ENCODE data around the gene TEX51. TPM values are rescaled to one million over a fixed set of nuclear protein-coding genes. Genes with fewer than 3 reads are reported as not detected.

The TEX51 gene
- total and polyA plus RNA-seq, 2 donors (not counting 3 experiments of a cell fraction or from before 2014, with no cell fraction given), result not detected

DNA sequence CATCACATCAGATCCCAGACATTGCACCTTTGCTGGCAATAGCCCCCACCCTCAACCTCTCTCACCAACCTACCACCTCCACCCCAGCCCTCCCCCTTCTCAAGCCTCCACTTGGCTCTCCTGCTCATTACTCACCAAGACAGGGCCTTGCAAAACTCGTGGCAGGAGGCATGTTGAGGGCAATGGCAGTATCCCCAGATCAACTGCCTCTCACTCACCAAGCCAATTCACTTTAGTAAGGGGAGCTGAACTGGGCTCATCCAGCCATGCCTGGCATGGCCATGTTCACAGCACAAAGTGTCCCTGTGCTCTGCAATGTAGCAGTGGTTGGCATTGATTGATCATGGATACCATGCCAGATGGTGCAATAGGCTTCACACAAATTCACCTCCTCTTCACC is 46.3 kb upstream of the TEX51 start:
- intact Hi-C loops (cut with micrococcal nuclease), result no loop called here
- TF ChIP-seq POLR2A (IDR thresholded peaks at IDR 0.05; ENCODE audit: low read depth, low read length) (no peak), GATA2 (IDR thresholded peaks at IDR 0.05; ENCODE audit: insufficient read depth, insufficient read length, low read depth, low read length) (no peak), JUN (IDR thresholded peaks at IDR 0.05; ENCODE audit: borderline replicate concordance, insufficient read depth, insufficient read length, low read depth) (no peak), FOS (IDR thresholded peaks at IDR 0.05; ENCODE audit: borderline replicate concordance, insufficient read depth, low read length) (no peak), MYC (IDR thresholded peaks at IDR 0.05; ENCODE audit: low read depth, low read length) (no peak), EZH2 (IDR thresholded peaks at IDR 0.05; ENCODE audit: borderline replicate concordance, low read depth, low read length, severe bottlenecking) (no peak), POLR2AphosphoS5 (IDR thresholded peaks at IDR 0.05; ENCODE audit: insufficient read depth, low read depth, low read length) (no peak)
- TF ChIP-seq, protein P1, sequence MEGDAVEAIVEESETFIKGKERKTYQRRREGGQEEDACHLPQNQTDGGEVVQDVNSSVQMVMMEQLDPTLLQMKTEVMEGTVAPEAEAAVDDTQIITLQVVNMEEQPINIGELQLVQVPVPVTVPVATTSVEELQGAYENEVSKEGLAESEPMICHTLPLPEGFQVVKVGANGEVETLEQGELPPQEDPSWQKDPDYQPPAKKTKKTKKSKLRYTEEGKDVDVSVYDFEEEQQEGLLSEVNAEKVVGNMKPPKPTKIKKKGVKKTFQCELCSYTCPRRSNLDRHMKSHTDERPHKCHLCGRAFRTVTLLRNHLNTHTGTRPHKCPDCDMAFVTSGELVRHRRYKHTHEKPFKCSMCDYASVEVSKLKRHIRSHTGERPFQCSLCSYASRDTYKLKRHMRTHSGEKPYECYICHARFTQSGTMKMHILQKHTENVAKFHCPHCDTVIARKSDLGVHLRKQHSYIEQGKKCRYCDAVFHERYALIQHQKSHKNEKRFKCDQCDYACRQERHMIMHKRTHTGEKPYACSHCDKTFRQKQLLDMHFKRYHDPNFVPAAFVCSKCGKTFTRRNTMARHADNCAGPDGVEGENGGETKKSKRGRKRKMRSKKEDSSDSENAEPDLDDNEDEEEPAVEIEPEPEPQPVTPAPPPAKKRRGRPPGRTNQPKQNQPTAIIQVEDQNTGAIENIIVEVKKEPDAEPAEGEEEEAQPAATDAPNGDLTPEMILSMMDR (IDR thresholded peaks at IDR 0.05; ENCODE audit: extremely low read depth in 1 of 2, insufficient read depth in 1 of 2, low read depth in 1 of 2, low read length in 2 of 2), result no peak
- TF ChIP-seq, protein P2, sequence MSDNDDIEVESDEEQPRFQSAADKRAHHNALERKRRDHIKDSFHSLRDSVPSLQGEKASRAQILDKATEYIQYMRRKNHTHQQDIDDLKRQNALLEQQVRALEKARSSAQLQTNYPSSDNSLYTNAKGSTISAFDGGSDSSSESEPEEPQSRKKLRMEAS (IDR thresholded peaks at IDR 0.05; ENCODE audit: insufficient read depth, insufficient read length), result no peak
- H4K20me1 ChIP-seq (replicated peaks; ENCODE audit: control insufficient read depth, extremely low read depth, insufficient read depth, low read length), result no peaks in the 10 kb centered on the region
- no peaks in the 10 kb centered on the region for H3K27me3 ChIP-seq (ENCODE audit: control insufficient read depth in 2 of 2, insufficient read depth in 2 of 2, low read length in 2 of 2)
- no peak overlapping the region for H3K27ac ChIP-seq (ENCODE audit: insufficient read depth, low read depth, low read length)
- no peak overlapping the region for H3K4me3 ChIP-seq (replicated peaks in 1 of 3; ENCODE audit: insufficient read depth in 1 of 3, low read depth in 1 of 3, low read length in 3 of 3)
- no peaks in the 10 kb centered on the region for H3K4me1 ChIP-seq (ENCODE audit: control insufficient read depth, extremely low read depth, insufficient read depth, low read length)
- no peak overlapping the region for H2AFZ ChIP-seq (ENCODE audit: low read depth, low read length)
- POLR2A ChIA-PET, result no interaction called here
- H3K9me3 ChIP-seq (replicated peaks; ENCODE audit: control insufficient read depth, insufficient read depth, low read length), result no peaks in the 10 kb centered on the region
- H3K4me2 ChIP-seq (ENCODE audit: insufficient read depth, low read length), result no peak overlapping the region
- H3K36me3 ChIP-seq (ENCODE audit: control insufficient read depth in 2 of 2, extremely low read depth in 1 of 2, insufficient read depth in 2 of 2, low read length in 2 of 2), result no peaks in the 10 kb centered on the region
- DNase-seq (ENCODE audit: low read depth, low spot score) (no peak), FAIRE-seq (no peak)
- dilution Hi-C loops (cut with MboI; ENCODE audit: extremely low pct_ligation_motif_present, low sequenced_read_pairs), result no loop called here
- no TSS peak for BruUV-seq (replicated peaks)
- H3K79me2 ChIP-seq (ENCODE audit: control insufficient read depth, insufficient read depth, low read length), result no peaks in the 10 kb centered on the region
- no peak overlapping the region for H3K9ac ChIP-seq (replicated peaks; ENCODE audit: extremely low read depth, insufficient read depth, low read length)
- CTCF ChIA-PET, result no interaction called here
- H3K9me1 ChIP-seq (replicated peaks; ENCODE audit: control insufficient read depth, extremely low read depth, insufficient read depth, low read length), result no peaks in the 10 kb centered on the region

Measured in endothelial cell of umbilical vein (primary cell).